ENCODE data around the gene LRRN2.
"Not testable (repeated sequence)": the region's sequence is repeated elsewhere in the genome, so short reads cannot be mapped to it uniquely, and the experiment has no call there.

Gene LRRN2

DNA sequence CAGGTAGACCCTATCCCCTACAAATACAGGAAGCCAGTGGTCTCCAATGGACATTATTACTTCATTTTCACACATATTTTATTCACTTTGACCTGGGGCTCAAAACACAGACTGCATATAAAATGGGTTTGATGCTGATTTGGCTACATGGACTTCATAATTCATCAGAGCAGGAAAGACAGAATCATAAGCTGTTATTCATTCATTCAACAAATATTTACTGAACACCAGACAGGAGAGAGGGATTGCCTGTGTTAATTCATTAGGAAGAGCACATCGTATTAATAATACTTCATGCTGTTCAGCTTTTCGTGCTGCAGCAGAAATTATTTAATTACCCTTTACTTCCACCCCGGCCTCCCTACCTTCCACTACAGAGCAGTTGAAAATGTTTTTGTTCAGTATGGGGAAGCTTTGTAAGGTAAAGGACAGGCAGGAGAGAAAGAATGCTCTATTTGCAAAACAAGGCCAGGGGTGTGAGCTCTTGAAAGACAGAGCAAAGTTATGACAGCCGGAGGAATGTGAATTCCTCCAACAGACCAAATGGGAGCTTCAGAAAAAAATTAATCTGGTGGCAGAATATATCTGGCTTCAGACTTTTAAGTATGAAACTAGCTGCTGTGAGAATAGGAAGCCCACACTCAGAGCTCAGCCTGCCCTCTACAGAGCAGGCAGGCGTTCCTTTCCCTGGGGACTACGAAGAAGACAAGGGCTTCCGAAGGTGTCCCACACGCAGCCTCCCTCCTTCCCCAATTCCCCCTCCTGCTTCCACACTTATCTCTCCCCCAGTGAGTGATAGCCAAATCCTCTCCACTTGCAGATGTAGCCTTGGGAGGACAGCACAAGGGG is 111.3 kb downstream of the LRRN2 start:
- no peak for DNase-seq (ENCODE audit: low read depth)

DNA sequence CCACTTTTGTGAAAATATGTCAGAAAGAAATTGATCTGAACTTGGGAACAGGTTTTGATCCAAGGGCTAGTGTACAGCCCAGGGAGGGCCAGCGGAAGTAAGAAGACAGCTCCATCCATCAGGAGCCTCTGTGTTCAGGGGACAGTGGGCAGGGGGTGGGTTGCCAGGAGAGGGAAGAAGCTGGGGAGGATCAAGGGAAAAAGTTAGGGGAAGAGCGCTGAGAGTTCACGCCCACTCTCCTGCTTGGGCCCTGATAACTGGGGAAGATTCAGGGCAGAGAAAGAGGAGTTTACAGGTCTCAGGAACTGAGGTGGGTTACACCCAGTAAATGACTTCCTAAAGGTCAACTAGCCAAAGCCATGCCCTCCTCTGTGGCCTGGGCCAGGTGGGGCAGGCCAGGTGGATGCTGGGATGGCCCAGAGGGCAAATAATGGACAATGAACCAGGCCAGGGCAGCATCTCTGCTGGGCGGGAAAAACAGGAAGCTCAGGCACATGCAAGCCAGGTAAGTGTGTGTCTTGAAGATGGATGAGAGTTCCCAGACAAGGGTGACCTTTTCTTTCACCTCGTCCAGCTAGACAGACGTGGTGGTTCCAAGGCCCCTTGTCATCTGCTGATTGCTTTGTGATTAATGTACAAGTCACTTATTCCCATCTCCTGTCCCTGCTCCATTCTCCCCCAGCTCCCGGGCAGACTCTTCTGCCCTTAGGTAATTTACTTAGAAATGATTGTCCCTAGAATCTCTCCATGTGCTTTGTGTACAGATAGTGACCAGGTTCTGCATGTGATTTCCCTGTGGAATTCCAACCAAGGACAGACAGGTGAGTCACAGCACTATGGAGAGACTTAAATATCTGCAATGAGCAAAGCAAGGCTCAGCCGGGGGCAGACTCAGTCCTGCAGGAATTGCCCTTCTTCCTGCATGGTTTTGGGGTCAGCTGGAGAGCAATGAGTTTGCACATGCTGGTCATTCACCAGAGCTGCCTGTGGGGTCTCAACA is 112.3 kb downstream of the LRRN2 start:
- no peak for DNase-seq (ENCODE audit: low read depth)

DNA sequence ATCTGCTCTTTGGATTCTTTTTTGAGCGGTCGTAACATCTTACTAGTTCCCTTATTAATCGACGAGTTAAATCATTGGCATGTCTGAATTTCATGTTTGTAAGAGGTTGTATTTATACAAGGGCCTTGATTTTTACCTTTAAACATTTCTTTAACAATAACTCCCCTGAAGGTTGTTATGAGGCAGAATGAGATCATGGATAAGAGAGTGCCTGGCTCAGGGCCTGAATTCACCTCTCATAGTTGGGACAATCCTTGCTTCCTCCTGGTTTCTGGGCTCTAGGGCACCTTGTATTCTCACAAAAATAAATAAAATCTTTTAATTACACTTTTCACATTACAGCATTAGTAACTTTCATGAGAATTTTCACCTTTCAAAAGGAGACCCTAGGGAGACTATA is 113.9 kb downstream of the LRRN2 start:
- DNase-seq (ENCODE audit: low read depth) = no peak

DNA sequence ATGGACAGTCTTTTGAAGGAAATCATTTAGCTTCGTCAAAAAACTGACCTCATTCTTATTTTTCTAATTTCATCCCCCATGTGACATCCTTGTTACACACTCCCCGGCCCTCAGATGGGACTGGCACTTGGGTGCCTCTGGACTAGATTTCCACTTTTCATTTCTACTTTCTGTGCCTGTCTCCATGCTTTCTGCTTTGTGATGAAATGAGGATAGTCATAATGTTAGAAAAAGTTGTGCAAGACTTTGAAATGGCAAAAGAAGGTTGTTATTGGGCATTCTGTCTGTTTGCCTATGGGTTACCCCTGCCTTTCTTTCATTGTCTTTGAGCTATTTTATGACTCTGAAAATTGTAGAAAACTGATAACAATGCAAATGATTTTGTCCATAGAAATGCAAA is 114.4 kb downstream of the LRRN2 start:
- DNase-seq (ENCODE audit: low read depth) = no peak

DNA sequence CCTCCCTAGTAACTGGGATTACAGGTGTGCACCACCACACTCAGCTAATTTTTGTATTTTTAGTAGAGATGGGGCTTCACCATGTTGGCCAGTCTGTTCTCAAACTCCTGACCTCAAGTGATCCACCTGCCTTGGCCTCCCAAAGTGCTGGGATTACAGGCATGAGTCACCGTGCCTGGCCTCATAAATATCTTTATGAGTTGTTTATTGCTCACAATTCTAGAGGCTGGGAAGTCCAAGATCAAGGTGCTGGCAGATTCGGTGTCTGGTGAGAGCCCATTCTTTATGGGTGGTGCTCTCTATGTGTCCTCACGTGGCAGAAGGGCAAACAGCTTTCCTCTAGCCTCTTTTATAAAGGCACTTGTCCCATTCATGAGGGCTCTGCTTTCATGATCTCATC is 115.5 kb downstream of the LRRN2 start:
- not testable (repeated sequence) for DNase-seq (ENCODE audit: low read depth)

DNA sequence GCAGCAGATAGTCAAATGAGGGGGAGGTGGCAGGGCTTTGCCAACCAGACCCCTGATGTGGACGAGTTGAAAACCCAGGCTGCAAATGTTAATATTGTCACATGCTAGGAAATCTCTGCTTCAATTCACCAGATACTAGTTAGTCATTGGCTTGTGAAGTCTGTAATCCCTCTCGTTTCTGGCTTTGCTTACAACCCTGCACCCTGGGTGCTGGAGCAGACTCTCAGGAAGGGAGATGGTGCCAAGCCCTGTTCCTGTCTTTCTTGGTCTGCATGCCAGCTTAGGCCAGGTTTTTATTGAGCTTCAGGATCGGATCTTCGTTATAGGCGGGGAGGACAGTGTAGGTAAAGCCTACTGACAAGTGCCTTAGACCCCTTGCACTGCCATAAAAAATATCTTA is 116.1 kb downstream of the LRRN2 start:
- no peak for DNase-seq (ENCODE audit: low read depth)

DNA sequence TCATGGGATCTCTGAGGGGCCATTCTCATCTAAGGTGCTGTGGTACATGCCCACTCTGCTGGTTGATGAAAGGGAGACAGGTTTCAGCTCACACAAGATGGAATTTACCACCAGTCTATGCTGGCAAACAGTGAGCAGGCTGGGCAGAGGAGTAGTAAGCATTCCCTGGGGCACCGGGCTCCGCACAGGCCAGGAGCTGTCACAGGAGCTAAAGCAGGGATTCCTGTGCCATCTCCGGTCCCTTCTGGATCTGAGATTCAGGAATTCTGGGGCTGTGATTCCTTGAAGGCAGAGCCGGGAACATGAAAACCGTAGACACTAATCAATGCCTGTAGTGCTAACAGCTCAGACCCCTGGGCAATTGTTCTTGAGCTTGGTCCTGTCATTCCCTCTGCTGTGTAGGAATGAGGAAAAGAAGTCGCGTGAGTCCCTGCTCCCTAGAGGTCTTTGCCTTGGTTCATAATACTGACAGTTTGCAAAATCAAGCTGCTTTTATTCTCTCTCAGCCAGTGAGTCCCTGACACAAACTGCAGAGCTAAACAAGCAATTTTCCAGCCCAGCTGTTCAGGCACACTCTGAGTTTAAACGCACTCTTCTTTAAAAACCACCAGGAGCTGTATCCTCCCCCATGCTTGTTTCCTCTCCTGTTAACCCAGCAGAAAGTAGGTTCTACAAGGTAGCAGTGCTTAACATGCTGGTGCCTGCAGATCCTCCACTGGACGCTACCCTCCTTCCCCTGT is 116.8 kb downstream of the LRRN2 start:
- no peak for DNase-seq (ENCODE audit: low read depth)

All from HS-27A (cell line).